GM19193 (cell line): ENCODE data around the gene PMS1.

Experiments used
- POLR2A ChIP-seq: IDR thresholded peaks from 4 replicates; pipeline ENCODE4 v1.6.1; 2011; ENCODE audit not compliant: insufficient read depth, insufficient read length; ENCODE audit errors: extremely low read depth

The PMS1 gene

DNA sequence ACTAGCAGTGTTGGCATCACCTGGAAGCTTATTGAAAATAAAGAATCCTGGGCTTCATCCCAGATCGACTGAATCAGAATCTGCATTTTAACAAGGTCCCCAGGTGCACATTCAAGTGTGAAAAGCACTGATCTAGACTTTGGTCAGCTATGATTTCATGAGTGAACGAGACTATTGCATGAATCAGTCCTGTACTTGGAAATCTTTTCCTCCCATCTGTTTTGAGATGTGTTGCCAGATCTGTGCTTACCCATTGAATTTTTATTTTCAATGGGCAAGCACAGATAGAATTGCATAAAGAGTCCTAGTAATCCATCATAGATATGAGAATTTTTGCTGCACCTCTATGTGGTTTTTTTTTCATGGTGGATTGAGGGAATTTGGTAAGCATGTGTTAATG is 64.0 kb downstream of the PMS1 start:
- TF ChIP-seq POLR2A, result no peak

- TF ChIP-seq POLR2A, result no peak
Observed at GRCh38 chr2:189849550-189849949, 65.3 kb downstream of the PMS1 start.

DNA sequence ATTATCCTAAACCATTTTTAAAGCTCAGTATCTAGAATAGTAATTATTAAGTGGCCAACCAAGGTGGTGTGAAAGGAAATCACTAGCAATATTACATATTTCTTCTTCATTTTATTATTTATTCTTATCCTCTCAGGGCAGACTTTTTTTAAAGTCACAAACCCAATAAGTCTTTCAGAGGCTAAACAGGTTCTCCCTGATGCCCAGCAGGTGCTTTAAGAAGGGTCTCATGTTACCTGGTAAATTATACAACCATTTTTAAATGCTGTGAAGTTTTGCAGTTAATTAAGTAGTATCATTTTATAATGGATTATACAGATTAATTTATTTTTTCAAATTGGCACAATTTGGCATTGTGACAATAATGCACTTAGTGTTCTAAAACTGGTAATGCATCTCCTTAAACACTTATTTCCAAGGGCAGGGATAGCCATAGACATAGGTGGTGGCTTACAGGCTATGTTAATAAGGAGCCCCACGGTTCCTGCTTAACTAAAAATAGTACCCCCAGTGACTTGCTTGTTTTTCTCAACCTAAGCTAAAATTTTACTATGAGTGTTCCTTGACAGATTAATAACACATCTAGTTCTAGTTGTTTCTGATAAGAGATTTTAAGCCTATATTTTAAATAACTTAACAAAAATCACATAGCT is 67.0 kb downstream of the PMS1 start:
- TF ChIP-seq POLR2A, result no peak

DNA sequence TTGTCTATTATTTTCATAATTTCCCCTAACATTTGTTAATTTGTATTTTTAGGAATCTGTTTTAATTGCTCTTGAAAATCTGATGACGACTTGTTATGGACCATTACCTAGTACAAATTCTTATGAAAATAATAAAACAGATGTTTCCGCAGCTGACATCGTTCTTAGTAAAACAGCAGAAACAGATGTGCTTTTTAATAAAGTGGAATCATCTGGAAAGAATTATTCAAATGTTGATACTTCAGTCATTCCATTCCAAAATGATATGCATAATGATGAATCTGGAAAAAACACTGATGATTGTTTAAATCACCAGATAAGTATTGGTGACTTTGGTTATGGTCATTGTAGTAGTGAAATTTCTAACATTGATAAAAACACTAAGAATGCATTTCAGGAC is 69.9 kb downstream of the PMS1 start:
- no peak for TF ChIP-seq POLR2A

DNA sequence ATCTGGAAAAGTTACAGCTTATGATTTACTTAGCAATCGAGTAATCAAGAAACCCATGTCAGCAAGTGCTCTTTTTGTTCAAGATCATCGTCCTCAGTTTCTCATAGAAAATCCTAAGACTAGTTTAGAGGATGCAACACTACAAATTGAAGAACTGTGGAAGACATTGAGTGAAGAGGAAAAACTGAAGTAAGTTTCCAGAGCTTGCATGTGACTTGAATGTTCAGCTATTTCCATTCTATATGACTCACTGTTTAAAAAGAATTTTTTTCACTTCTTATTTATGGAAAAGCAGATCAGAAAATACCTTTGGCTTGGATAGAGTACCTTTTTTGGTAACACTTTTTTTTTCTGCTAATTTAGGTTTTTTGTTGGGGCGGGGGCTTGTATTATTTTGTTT is 70.7 kb downstream of the PMS1 start:
- TF ChIP-seq POLR2A, result no peak

DNA sequence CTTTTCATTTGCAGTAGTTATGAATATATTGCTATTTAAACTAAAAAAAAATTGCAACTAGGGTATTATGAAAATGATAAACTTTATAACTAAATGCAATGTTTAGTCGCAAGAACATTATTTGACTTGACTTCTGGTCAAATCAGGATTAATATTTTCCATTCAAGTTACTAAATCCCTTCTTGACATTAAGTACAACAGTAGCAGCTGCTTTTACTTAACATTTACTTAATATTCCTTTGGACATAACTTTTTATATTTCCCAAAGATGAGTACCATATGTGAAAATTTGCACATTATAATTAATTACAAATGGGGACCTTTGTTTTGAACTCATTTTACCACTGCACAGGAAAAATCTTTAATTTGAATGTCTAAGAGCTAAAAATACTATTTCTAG is 74.0 kb downstream of the PMS1 start:
- no peak for TF ChIP-seq POLR2A

DNA sequence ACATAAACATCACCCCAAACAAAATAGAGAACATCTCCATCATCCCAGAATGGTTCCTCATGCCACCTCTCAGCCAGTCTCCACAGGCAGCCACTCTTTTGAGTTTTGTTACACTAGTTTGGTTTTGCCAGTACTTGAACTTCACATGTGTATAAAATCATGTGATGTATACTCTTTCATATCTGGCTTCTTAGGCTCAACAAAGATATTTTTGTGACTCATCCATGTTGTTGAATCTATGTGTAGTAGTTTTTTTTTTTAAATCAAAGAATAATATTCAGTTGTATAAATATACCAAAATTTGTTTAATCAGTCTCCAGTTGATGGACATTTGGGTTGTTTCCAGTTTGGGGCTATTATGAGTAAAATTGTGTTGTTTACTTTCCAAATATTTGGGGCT is 75.9 kb downstream of the PMS1 start:
- no peak for TF ChIP-seq POLR2A

DNA sequence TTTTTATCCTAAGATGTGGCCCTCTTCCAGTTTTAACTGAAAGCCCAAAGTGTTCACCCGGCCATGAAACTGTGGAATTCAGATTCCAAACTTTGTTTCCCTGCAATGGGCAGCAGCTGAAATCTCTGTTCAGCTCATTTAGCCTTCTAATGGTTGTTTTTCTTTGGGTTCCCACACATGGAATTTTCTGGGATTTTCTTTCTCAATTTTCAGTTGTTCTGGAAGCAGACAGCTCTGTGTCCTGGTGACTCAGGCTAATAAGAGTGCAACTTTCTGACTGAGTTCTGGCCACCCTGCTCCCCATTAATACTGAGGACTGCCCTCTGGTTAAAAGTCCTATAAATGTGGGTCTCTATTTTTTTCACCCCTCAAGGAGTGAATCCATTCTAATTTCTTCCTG is 78.5 kb downstream of the PMS1 start:
- TF ChIP-seq POLR2A, result no peak

- no peak for TF ChIP-seq POLR2A
Observed at GRCh38 chr2:189865826-189866225, 81.6 kb downstream of the PMS1 start.

- TF ChIP-seq POLR2A, result no peak
Observed at GRCh38 chr2:189866296-189866695, 82.0 kb downstream of the PMS1 start.

GRCh38 chr2:189868896-189869295 is 84.6 kb downstream of the PMS1 start:
- no peak for TF ChIP-seq POLR2A

DNA sequence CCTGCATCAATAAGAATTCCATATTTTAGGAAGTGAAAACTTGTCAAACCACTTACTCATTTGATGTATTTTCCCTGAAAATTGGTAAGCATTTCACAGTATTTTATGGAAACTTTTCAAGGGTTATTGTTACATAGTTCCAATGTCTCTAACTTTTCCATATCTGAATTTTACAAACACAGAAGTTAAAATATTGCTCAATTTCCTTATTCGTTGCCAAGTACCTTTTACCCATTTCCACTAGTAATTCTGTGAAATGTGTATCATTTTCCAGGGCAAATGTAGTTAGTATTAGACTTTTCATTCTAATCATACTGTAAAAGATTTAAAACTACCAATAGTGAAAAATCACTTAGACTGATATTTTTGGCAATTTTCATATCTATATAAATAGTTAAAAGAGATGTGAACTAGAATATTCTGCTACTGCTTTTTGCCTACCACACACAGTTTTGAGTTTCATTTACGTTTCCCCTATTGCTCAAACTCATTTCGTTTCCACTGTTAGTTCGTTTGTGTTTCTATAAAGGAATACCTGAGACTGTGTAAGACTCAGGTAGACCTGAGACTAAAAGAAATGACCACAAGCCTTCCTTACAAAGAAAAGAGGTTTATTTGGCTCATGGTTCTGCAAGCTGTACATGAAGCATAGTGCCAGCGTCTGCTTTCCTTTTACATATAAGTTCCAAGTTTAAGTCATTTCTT is 86.3 kb downstream of the PMS1 start:
- TF ChIP-seq POLR2A, result no peak

GRCh38 chr2:189873696-189874095 is 89.4 kb downstream of the PMS1 start:
- no peak for TF ChIP-seq POLR2A

- TF ChIP-seq POLR2A, result no peak
Observed at GRCh38 chr2:189874586-189875320, 90.5 kb downstream of the PMS1 start.

GRCh38 chr2:189876271-189876670 is 92.0 kb downstream of the PMS1 start:
- no peak for TF ChIP-seq POLR2A

DNA sequence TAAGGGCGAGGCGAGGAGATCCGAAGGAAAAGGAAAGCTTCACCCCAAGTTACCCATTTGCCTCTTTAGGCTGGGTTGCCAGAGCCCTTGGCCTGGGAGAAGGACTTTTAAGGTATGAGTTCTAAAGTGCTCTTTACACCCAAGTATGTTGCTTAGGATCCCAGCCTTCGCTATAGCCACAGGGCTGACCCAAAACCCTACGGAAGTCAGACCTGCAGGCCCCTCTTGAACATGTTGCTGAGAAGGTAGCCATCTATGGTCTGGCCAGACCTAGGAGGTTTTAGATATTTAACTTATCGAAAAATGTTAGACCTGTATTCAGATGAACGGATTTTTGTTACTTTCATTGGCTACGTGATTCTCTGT is 95.4 kb downstream of the PMS1 start:
- no peak for TF ChIP-seq POLR2A

GRCh38 chr2:189880429-189880828 is 96.2 kb downstream of the PMS1 start:
- no peak for TF ChIP-seq POLR2A
